Heart left ventricle (tissue), 16 donors: ENCODE results near the gene CABP4. TPM values are rescaled to one million over a fixed set of nuclear protein-coding genes. Genes with fewer than 3 reads are reported as not detected.

ENCODE experiments used
- ATAC-seq, 4 donors: fragments of 200-7000 bp; cut with Tn5 transposase; one replicate each; pipeline ENCODE4 v1.9.1; 2020 to 2022; ENCODE audit warnings: moderate library complexity in 4 of 4, mild to moderate bottlenecking in 3 of 4, moderate number of reproducible peaks in 1 of 4
- DNase-seq, 5 donors: peaks; one replicate each; pipeline ENCODE4 v3.0.0-alpha.2; 2020
- H3K27ac ChIP-seq, 12 donors: fragments of 200-600 bp; sonication (generic) in 4 of 12; one replicate each; pipeline versions ENCODE4 v1.5.0 to v1.8.0; 2016 to 2022; ENCODE audit warnings: mild to moderate bottlenecking in 2 of 12
- H3K27me3 ChIP-seq, 9 donors: fragments of 200-600 bp; sonication (generic) in 2 of 9; one replicate each; pipeline versions ENCODE4 v1.5.1 to v1.8.0; 2016 to 2022; ENCODE audit warnings: mild to moderate bottlenecking in 3 of 9
- H3K36me3 ChIP-seq, 9 donors: fragments of 200-600 bp; sonication (generic) in 2 of 9; one replicate each; pipeline versions ENCODE4 v1.5.0 to v1.8.0; 2018 to 2022; ENCODE audit warnings: mild to moderate bottlenecking in 2 of 9
- H3K4me1 ChIP-seq, 12 donors: fragments of 200-600 bp; sonication (generic) in 4 of 12; one replicate each; pipeline versions ENCODE4 v1.5.0 to v1.8.0; 2016 to 2022; ENCODE audit warnings: mild to moderate bottlenecking in 3 of 12
- H3K4me3 ChIP-seq, 12 donors: fragments of 200-600 bp; sonication (generic) in 4 of 12; one replicate each; pipeline versions ENCODE4 v1.5.0 to v1.8.0; 2017 to 2022; ENCODE audit warnings: mild to moderate bottlenecking in 9 of 12, moderate library complexity in 4 of 12
- H3K9me3 ChIP-seq, 12 donors: fragments of 200-600 bp; sonication (generic) in 4 of 12; one replicate each; pipeline versions ENCODE4 v1.5.0 to v1.8.0; 2016 to 2022; ENCODE audit warnings: mild to moderate bottlenecking in 1 of 12
- POLR2A ChIP-seq, 2 donors: fragments of 450-650 bp; IDR thresholded peaks; one replicate each; pipeline ENCODE4 v1.6.1; 2017; ENCODE audit warnings: antibody characterized with exemption in 2 of 2, mild to moderate bottlenecking in 2 of 2, moderate library complexity in 2 of 2
- WGBS, 4 donors: extraction: QIAGEN DNeasy Blood & Tissue Kit in 2 of 4; methylation state at CpG; one replicate each; pipeline versions ENCODE4 v1.1.5 to v1.1.7; 2013 to 2018; 5-methylcytosine and 5-hydroxymethylcytosine counted together
- intact Hi-C, 10 donors: fragments of 100-400 bp; cut with DNase I; formaldehyde crosslinking; loops; one replicate each; pipeline versions ENCODE4 v1.11.1 to v1.14.2; 2022
- polyA plus RNA-seq, 2 donors: library from polyadenylated mRNA; stranded (reverse); fragments of 200-250 nt; gene quantifications; one replicate each; pipeline ENCODE4 v1.2.3, GENCODE V29; 2013
- total RNA-seq, 9 donors: library from RNA; depleted of rRNA in 2 of 9; stranded (reverse); fragments of >200 nt in 2 of 9; fragmentation: NEBNext Ultra II Directional in 3 of 9; extraction: Animal tissue kit (Norgen Biotek cat#: 25700) in 3 of 9; gene quantifications; one replicate each; pipeline versions ENCODE4 v1.1.0 to v1.2.4, GENCODE V29; 2016 to 2023
- TF ChIP-seq, protein P1 (sequence below), 12 donors: fragments of 200-600 bp; sonication (generic) in 4 of 12; IDR thresholded peaks; one replicate each; pipeline versions ENCODE4 v1.5.0 to v1.8.0; 2018 to 2022; ENCODE audit warnings: antibody characterized with exemption in 12 of 12, mild to moderate bottlenecking in 5 of 12
- donor health status: ischemic (EF 13 %, LVEDD 7.1; RV severe dilation, severe dysfunction).
- donor health status: healthy with polysubstance abuse.
- donor health status: DM: no; HTN: yes; CAD: no.
- donor health status: DM: no; HTN: no; CAD: no.
- donor health status: ischemic (EF 25% LVEDD 6.9; RV normal size, moderate dysfunction).
- donor health status: ischemic (EF 25% LVEDD 5.7; RV mildly dilated, moderate dysfunction).
- donor health status: healthy.
- donor health status: DM: yes; HTN: yes; CAD: no.
- donor health status: ischemic (EF 35%, LVEDD 5.7; RV mildly dilated, moderate dysfunction).
- donor health status: nonischemic (EF 11% LVEDD 7.7; RV severe dilation, severe dysfunction).
- donor health status: DM: yes; HTN: yes; CAD: no.
- donor health status: PGD.
- donor health status: ischemic (EF 29% LVEDD 5.4; RV normal size, mild dysfunction).
- donor health status: nonischemic (EF 23%, LVEDD 6.1; RV moderate dilation, normal function).

CABP4 gene
- total and polyA plus RNA-seq, 11 donors: 0.25 to 4.2 (median 0.51) TPM; not detected in 1

DNA sequence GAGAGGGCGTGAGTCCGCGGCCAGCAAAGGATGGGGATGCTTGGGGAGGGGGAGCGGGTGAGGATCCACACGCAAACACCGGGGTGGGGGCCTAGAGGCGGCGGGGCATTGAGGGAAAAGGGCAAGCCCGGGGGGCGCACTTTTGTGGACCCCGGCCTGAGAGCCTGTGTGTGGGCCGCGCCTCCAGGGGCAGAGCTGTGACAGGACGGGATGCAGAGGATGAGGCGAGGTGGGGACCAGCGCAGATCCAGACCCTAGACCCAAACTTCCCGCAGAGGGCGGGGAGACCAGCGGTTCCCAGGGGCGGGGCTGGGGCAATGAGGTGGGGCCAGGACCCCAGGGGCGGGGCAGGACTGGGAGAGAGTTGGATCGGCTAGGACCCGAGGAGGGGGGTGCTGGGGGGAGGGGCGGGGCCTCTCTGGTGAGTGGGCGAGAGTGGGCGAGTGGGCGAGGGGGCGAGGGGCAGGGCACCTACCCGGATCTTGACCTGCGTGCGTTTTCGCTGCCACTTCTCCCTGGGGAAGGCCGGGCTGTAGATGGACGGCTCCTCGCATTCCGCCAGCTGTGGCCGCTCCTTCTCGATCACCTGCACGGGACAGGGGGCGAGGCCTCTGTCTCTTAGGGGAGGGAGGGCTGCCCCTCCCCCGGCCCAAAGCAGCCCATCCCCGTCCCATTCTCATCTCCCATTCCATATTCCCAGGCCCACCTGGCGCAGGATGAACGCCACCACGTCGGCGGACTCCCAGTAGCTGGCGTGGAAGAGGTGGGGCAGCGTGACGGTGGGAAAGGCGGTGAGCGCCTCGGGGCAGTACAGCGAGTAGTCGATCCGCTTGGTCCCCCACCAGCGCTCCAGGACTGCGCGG is 39.4 kb downstream of the CABP4 start:
- DNase-seq (no peak), ATAC-seq (no peak)
- no peak overlapping the region for H3K4me3 ChIP-seq
- no peaks in the 10 kb centered on the region for H3K27me3 ChIP-seq
- H3K36me3 ChIP-seq: peaks cover 0 to 94% (median 66%) of the 10 kb centered on the region in 9 donors
- H3K9me3 ChIP-seq: no peaks in the 10 kb centered on the region
- H3K27ac ChIP-seq: no peak overlapping the region
- peaks cover 0 to 6% (median 0%) of the 10 kb centered on the region in 12 donors for H3K4me1 ChIP-seq
- TF ChIP-seq, protein P1, sequence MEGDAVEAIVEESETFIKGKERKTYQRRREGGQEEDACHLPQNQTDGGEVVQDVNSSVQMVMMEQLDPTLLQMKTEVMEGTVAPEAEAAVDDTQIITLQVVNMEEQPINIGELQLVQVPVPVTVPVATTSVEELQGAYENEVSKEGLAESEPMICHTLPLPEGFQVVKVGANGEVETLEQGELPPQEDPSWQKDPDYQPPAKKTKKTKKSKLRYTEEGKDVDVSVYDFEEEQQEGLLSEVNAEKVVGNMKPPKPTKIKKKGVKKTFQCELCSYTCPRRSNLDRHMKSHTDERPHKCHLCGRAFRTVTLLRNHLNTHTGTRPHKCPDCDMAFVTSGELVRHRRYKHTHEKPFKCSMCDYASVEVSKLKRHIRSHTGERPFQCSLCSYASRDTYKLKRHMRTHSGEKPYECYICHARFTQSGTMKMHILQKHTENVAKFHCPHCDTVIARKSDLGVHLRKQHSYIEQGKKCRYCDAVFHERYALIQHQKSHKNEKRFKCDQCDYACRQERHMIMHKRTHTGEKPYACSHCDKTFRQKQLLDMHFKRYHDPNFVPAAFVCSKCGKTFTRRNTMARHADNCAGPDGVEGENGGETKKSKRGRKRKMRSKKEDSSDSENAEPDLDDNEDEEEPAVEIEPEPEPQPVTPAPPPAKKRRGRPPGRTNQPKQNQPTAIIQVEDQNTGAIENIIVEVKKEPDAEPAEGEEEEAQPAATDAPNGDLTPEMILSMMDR (IDR thresholded peaks at IDR 0.05): no peak
- TF ChIP-seq POLR2A (IDR thresholded peaks at IDR 0.05): no peak
- intact Hi-C loops: no loop called here
- WGBS, 4 donors: 92 to 94% (median 93%) methylated on average over 47 to 59 of the region's 59 CpGs

DNA sequence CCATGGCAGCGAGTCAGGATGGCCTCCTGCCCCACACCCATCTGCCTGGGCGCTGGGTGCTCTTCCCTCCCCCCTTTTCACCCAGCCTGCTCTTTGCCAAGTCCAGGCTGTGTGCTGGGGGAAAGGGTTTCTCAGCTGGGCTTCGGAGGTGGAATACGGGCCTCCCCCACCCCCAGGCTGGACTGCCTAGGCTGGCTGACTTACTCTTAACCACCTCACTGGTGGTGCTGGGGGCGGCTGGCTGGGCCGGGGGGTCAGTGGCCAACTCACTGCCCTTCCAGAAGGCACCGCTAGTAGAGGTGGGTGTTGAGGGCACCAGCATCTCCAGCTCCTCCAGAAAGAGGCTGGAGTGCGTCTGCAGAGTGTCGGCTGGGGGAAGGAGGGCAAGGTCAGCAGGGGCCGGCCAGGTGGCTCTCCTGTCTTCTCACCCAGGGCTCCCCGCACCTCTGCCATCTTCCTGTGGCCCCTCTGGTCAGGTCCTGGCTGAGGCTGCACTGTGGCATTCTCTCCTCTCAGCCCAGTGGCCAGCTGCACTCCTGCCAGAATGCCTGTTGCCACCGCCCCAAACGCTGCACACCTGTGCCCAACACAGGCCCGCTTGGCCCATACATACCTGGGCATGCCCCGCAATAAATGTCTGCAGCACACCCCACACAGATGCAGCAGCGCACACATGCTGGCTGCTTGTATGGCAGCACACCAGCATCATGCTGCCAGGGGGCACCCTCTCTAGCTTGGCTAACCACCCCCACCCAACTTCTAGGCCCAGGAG is 40.3 kb downstream of the CABP4 start:
- H3K36me3 ChIP-seq: peaks cover 0 to 93% (median 66%) of the 10 kb centered on the region in 9 donors
- no peaks in the 10 kb centered on the region for H3K27me3 ChIP-seq
- TF ChIP-seq, protein P1 (IDR thresholded peaks at IDR 0.05): no peak
- TF ChIP-seq POLR2A (IDR thresholded peaks at IDR 0.05): no peak
- DNase-seq (no peak), ATAC-seq (no peak)
- no peaks in the 10 kb centered on the region for H3K9me3 ChIP-seq
- H3K4me1 ChIP-seq: peaks cover 0 to 6% (median 0%) of the 10 kb centered on the region in 12 donors
- 94 to 95% (median 95%) methylated on average over 14 to 16 of the region's 16 CpGs for WGBS, 4 donors
- no peak overlapping the region for H3K4me3 ChIP-seq
- no peak overlapping the region for H3K27ac ChIP-seq
- intact Hi-C loops: no loop called here

DNA sequence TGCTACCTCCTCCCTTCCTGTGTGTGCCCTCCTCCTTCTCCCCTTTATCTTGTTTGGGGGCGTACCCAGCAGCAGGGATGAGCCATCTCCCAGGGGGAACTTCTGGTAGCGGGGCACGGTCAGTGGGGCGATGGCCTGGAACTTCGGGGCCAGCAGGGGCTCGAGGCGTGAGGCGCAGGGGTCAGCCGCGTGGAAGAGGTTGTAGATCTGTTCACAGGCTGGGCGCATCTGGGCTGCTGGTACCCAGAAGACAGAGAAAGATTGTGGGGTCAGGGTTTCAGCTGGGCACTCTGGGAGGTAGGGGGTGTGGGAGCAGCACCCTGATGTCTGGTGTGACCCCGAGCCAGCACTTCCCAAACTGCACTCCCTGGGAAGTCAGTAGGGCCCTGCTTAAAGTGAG is 41.0 kb downstream of the CABP4 start:
- Histone ChIP-seq H3K27me3 (no peaks in the 10 kb centered on the region), H3K4me1 (peaks cover 0 to 7% (median 2%) of the 10 kb centered on the region in 12 donors), H3K36me3 (peaks cover 0 to 92% (median 59%) of the 10 kb centered on the region in 9 donors), H3K9me3 (no peaks in the 10 kb centered on the region), H3K4me3 (no peak overlapping the region), H3K27ac (no peak overlapping the region)
- TF ChIP-seq, protein P1 (IDR thresholded peaks at IDR 0.05): no peak
- TF ChIP-seq POLR2A (IDR thresholded peaks at IDR 0.05): no peak
- 88 to 94% (median 94%) methylated on average over 11 to 12 of the region's 12 CpGs for WGBS, 4 donors
- no peak for ATAC-seq
- intact Hi-C loops: no loop called here
- no peak for DNase-seq
